KOPT-K1 (cell line): ENCODE data around the gene CACNG3.
"Not testable (repeated sequence)": the region's sequence is repeated elsewhere in the genome, so short reads cannot be mapped to it uniquely, and the experiment has no call there.

Source experiments
- H3K27ac ChIP-seq: fragments of 200-600 bp; sonication (generic); 2 replicates; pipeline ENCODE4 v1.5.1; 2016; ENCODE audit warnings: antibody characterized with exemption, mild to moderate bottlenecking, low read depth, low read length; ENCODE audit not compliant: poor library complexity, severe bottlenecking
- H3K36me3 ChIP-seq: fragments of 200-600 bp; sonication (generic); 2 replicates; pipeline ENCODE4 v1.5.1; 2017; ENCODE audit warnings: antibody characterized with exemption, mild to moderate bottlenecking, low read length, moderate library complexity; ENCODE audit not compliant: insufficient read depth
- H3K9me3 ChIP-seq: fragments of 200-600 bp; sonication (generic); 2 replicates; pipeline ENCODE4 v1.5.1; 2017; ENCODE audit warnings: antibody characterized with exemption, low read length, mild to moderate bottlenecking; ENCODE audit not compliant: insufficient read depth, poor library complexity, severe bottlenecking

CACNG3 gene

GRCh38 chr16:24297375-24297774 is 41.2 kb downstream of the CACNG3 start:
- Histone ChIP-seq H3K9me3 (no peaks in the 10 kb centered on the region), H3K27ac (no peak overlapping the region), H3K36me3 (no peaks in the 10 kb centered on the region)

GRCh38 chr16:24298548-24299167 is 42.5 kb downstream of the CACNG3 start:
- H3K9me3 ChIP-seq: no peaks in the 10 kb centered on the region
- H3K36me3 ChIP-seq: no peaks in the 10 kb centered on the region
- H3K27ac ChIP-seq: no peak overlapping the region

- not testable (repeated sequence) for H3K27ac ChIP-seq, H3K36me3 ChIP-seq, H3K9me3 ChIP-seq
Observed at GRCh38 chr16:24300750-24301149, 44.6 kb downstream of the CACNG3 start.

GRCh38 chr16:24302636-24303035 is 46.5 kb downstream of the CACNG3 start:
- H3K36me3 ChIP-seq: no peaks in the 10 kb centered on the region
- no peak overlapping the region for H3K27ac ChIP-seq
- no peaks in the 10 kb centered on the region for H3K9me3 ChIP-seq

GRCh38 chr16:24308200-24308599 is 52.1 kb downstream of the CACNG3 start:
- no peaks in the 10 kb centered on the region for H3K9me3 ChIP-seq
- no peaks in the 10 kb centered on the region for H3K36me3 ChIP-seq
- no peak overlapping the region for H3K27ac ChIP-seq

GRCh38 chr16:24309258-24310142 is 53.4 kb downstream of the CACNG3 start:
- no peaks in the 10 kb centered on the region for H3K36me3 ChIP-seq
- H3K27ac ChIP-seq: no peak overlapping the region
- H3K9me3 ChIP-seq: no peaks in the 10 kb centered on the region

GRCh38 chr16:24315343-24315742 is 59.2 kb downstream of the CACNG3 start:
- Histone ChIP-seq H3K36me3 (no peaks in the 10 kb centered on the region), H3K9me3 (no peaks in the 10 kb centered on the region), H3K27ac (no peak overlapping the region)

GRCh38 chr16:24318680-24319079 is 62.5 kb downstream of the CACNG3 start:
- no peaks in the 10 kb centered on the region for H3K9me3 ChIP-seq
- no peak overlapping the region for H3K27ac ChIP-seq
- H3K36me3 ChIP-seq: no peaks in the 10 kb centered on the region

- H3K9me3 ChIP-seq: no peaks in the 10 kb centered on the region
- no peak overlapping the region for H3K27ac ChIP-seq
- no peaks in the 10 kb centered on the region for H3K36me3 ChIP-seq
Observed at GRCh38 chr16:24319126-24319814, 63.1 kb downstream of the CACNG3 start.

- no peaks in the 10 kb centered on the region for H3K36me3 ChIP-seq
Observed at GRCh38 chr16:24322106-24322505, 66.0 kb downstream of the CACNG3 start.

GRCh38 chr16:24324421-24324820 is 68.3 kb downstream of the CACNG3 start:
- no peaks in the 10 kb centered on the region for H3K36me3 ChIP-seq
- no peaks in the 10 kb centered on the region for H3K9me3 ChIP-seq
- H3K27ac ChIP-seq: no peak overlapping the region

More at GRCh38 chr16:24322106-24322505, 66.0 kb downstream of the CACNG3 start:
- Histone ChIP-seq H3K27ac (no peak overlapping the region), H3K9me3 (no peaks in the 10 kb centered on the region)

- H3K36me3 ChIP-seq: no peaks in the 10 kb centered on the region
- H3K27ac ChIP-seq: no peak overlapping the region
- no peaks in the 10 kb centered on the region for H3K9me3 ChIP-seq
Observed at GRCh38 chr16:24328835-24329452, 72.8 kb downstream of the CACNG3 start.

- Histone ChIP-seq H3K9me3 (peaks cover 5% of the 10 kb centered on the region), H3K27ac (no peak overlapping the region), H3K36me3 (no peaks in the 10 kb centered on the region)
Observed at GRCh38 chr16:24332178-24332577, 76.0 kb downstream of the CACNG3 start.

GRCh38 chr16:24332582-24333090 is 76.5 kb downstream of the CACNG3 start:
- Histone ChIP-seq H3K9me3 (peaks cover 5% of the 10 kb centered on the region), H3K36me3 (no peaks in the 10 kb centered on the region), H3K27ac (no peak overlapping the region)

- Histone ChIP-seq H3K9me3 (peaks cover 5% of the 10 kb centered on the region), H3K27ac (no peak overlapping the region), H3K36me3 (no peaks in the 10 kb centered on the region)
Observed at GRCh38 chr16:24336491-24336890, 80.4 kb downstream of the CACNG3 start.
